Heart left ventricle (tissue), 13 donors: ENCODE results near the gene POLR3A.

Experiments
- POLR2A ChIP-seq, 2 donors: fragments of 450-650 bp; IDR thresholded peaks; one replicate each; pipeline ENCODE4 v1.6.1; 2017; ENCODE audit warnings: antibody characterized with exemption in 2 of 2, mild to moderate bottlenecking in 2 of 2, moderate library complexity in 2 of 2
- TF ChIP-seq, protein P1 (sequence below), 12 donors: fragments of 200-600 bp; sonication (generic) in 4 of 12; IDR thresholded peaks; one replicate each; pipeline versions ENCODE4 v1.5.0 to v1.8.0; 2018 to 2022; ENCODE audit warnings: antibody characterized with exemption in 12 of 12, mild to moderate bottlenecking in 5 of 12
- donor health status: ischemic (EF 13 %, LVEDD 7.1; RV severe dilation, severe dysfunction).
- donor health status: DM: no; HTN: yes; CAD: no.
- donor health status: DM: no; HTN: no; CAD: no.
- donor health status: ischemic (EF 25% LVEDD 6.9; RV normal size, moderate dysfunction).
- donor health status: ischemic (EF 25% LVEDD 5.7; RV mildly dilated, moderate dysfunction).
- donor health status: ischemic (EF 35%, LVEDD 5.7; RV mildly dilated, moderate dysfunction).
- donor health status: nonischemic (EF 11% LVEDD 7.7; RV severe dilation, severe dysfunction).
- donor health status: DM: yes; HTN: yes; CAD: no.
- donor health status: PGD.
- donor health status: ischemic (EF 29% LVEDD 5.4; RV normal size, mild dysfunction).
- donor health status: nonischemic (EF 23%, LVEDD 6.1; RV moderate dilation, normal function).

DNA sequence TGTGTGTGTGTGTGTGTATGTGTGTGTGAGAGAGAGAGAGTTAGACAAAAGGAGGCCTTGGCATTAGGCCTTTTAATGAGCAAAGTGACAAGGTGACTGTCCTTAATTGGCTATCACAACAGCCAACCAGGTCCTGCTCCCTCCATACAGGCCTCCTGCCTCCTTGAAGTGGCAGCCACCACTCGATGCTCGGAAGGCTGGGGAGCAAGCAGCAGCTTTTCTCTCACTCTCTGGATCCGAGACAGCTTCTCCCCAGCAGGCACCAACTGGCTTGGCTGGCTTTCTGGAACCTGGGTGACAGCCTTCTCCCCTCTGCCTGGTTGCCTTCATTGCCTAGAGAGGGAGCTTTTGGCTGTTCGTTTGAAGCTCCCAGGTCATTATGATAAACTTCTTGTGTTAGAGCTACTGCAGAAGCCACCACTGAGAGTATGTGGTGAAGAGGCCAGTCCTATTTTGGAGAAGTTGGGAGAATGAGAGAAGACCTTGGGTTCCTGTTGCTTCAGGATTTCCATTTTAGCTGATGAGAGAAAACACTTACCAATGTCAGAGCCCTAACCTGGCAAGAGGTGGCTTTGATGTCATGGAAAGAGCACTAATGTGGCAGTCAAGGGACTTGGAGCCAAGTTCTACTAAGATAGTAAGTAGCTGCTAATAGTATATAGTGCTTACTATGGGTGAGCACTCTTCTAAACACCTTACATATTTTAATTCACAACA lies 42.0 kb upstream of the POLR3A start:
- TF ChIP-seq, protein P1, sequence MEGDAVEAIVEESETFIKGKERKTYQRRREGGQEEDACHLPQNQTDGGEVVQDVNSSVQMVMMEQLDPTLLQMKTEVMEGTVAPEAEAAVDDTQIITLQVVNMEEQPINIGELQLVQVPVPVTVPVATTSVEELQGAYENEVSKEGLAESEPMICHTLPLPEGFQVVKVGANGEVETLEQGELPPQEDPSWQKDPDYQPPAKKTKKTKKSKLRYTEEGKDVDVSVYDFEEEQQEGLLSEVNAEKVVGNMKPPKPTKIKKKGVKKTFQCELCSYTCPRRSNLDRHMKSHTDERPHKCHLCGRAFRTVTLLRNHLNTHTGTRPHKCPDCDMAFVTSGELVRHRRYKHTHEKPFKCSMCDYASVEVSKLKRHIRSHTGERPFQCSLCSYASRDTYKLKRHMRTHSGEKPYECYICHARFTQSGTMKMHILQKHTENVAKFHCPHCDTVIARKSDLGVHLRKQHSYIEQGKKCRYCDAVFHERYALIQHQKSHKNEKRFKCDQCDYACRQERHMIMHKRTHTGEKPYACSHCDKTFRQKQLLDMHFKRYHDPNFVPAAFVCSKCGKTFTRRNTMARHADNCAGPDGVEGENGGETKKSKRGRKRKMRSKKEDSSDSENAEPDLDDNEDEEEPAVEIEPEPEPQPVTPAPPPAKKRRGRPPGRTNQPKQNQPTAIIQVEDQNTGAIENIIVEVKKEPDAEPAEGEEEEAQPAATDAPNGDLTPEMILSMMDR (IDR thresholded peaks at IDR 0.05), result no peak
- no peak for TF ChIP-seq POLR2A (IDR thresholded peaks at IDR 0.05)
